WTC11 (cell line): ENCODE results near the gene DCLK1. TPM values are rescaled to one million over a fixed set of nuclear protein-coding genes. Genes with fewer than 3 reads are reported as not detected.

ENCODE experiments used
- ATAC-seq: fragments of 200-7000 bp; cut with Tn5 transposase; 2 replicates; pipeline ENCODE4 v1.10.0; 2021; ENCODE audit warnings: mild to moderate bottlenecking, moderate library complexity
- CTCF ChIA-PET: fragments of 300-600 bp; sonication (Branson Sonifier 250); formaldehyde crosslinking; loops from one replicate; lab custom pipeline; 2021; ENCODE audit warnings: antibody characterized with exemption; lab: Charles Lee
- POLR2A ChIA-PET: fragments of 350-600 bp; sonication (Branson Sonifier 250); formaldehyde crosslinking; loops from one replicate; lab custom pipeline; 2021; ENCODE audit warnings: antibody characterized with exemption; lab: Charles Lee
- DNase-seq: peaks from one replicate; pipeline ENCODE4 v3.0.0; 2021; ENCODE audit warnings: low spot score
- H3K27ac Mint-ChIP-seq: 2 replicates; pipeline ENCODE4 v1.8.0; 2021; ENCODE audit warnings: mixed read lengths
- H3K27me3 Mint-ChIP-seq: 2 replicates; pipeline ENCODE4 v1.8.0; 2021; ENCODE audit warnings: low read depth, mild to moderate bottlenecking, moderate library complexity, mixed read lengths
- H3K36me3 Mint-ChIP-seq: 2 replicates; pipeline ENCODE4 v1.8.0; 2021; ENCODE audit warnings: mixed read lengths
- H3K4me1 Mint-ChIP-seq: 2 replicates; pipeline ENCODE4 v1.8.0; 2022; ENCODE audit warnings: mixed read lengths
- H3K4me3 Mint-ChIP-seq: 2 replicates; pipeline ENCODE4 v1.8.0; 2021; ENCODE audit warnings: mild to moderate bottlenecking, moderate library complexity, mixed read lengths
- H3K9me3 Mint-ChIP-seq: 2 replicates; pipeline ENCODE4 v1.8.0; 2021; ENCODE audit warnings: mixed read lengths
- ATF1 ChIP-seq: sonication (generic); formaldehyde crosslinking; IDR thresholded peaks from 2 replicates; pipeline ENCODE4 v1.8.1; 2023; ENCODE audit warnings: mild to moderate bottlenecking, moderate library complexity, missing genetic modification reagents
- CREB1 ChIP-seq: sonication (generic); formaldehyde crosslinking; IDR thresholded peaks from 2 replicates; pipeline ENCODE4 v1.8.0; 2023; ENCODE audit warnings: mild to moderate bottlenecking, missing genetic modification reagents
- E2F5 ChIP-seq: sonication (generic); formaldehyde crosslinking; IDR thresholded peaks from 2 replicates; pipeline ENCODE4 v1.8.1; 2022; ENCODE audit warnings: mild to moderate bottlenecking, moderate library complexity, missing genetic modification reagents
- ELF4 ChIP-seq: sonication (generic); formaldehyde crosslinking; IDR thresholded peaks from 2 replicates; pipeline ENCODE4 v1.8.1; 2022; ENCODE audit warnings: low read depth, mild to moderate bottlenecking, moderate library complexity, missing genetic modification reagents
- FOXK1 ChIP-seq: sonication (generic); formaldehyde crosslinking; IDR thresholded peaks from 2 replicates; pipeline ENCODE4 v1.8.0; 2022; ENCODE audit warnings: mild to moderate bottlenecking, moderate library complexity, missing genetic modification reagents
- GTF2I ChIP-seq: fragments of 250-450 bp; sonication (Bioruptor Pico); conservative IDR thresholded peaks from 2 replicates; pipeline ENCODE4 v1.4.0; 2021; ENCODE audit warnings: mild to moderate bottlenecking
- MYBL2 ChIP-seq: sonication (generic); formaldehyde crosslinking; IDR thresholded peaks from 2 replicates; pipeline ENCODE4 v1.8.1; 2023; ENCODE audit warnings: mild to moderate bottlenecking, moderate library complexity, missing genetic modification reagents
- NFYB ChIP-seq: sonication (generic); formaldehyde crosslinking; conservative IDR thresholded peaks from 2 replicates; pipeline ENCODE4 v1.8.0; 2022; ENCODE audit warnings: low read depth, missing genetic modification reagents
- STAT6 ChIP-seq: sonication (generic); formaldehyde crosslinking; conservative IDR thresholded peaks from 2 replicates; pipeline ENCODE4 v1.8.1; 2023; ENCODE audit warnings: mild to moderate bottlenecking, low read depth, missing genetic modification reagents, moderate library complexity
- TEAD4 ChIP-seq: sonication (generic); formaldehyde crosslinking; IDR thresholded peaks from 2 replicates; pipeline ENCODE4 v1.8.0; 2022; ENCODE audit warnings: mild to moderate bottlenecking, missing genetic modification reagents
- ZNF317 ChIP-seq: sonication (generic); formaldehyde crosslinking; IDR thresholded peaks from 2 replicates; pipeline ENCODE4 v1.8.1; 2023; ENCODE audit warnings: low read depth, mild to moderate bottlenecking, moderate library complexity, missing genetic modification reagents, borderline replicate concordance
- ZNF423 ChIP-seq: fragments of 250-450 bp; sonication (Bioruptor Pico); IDR thresholded peaks from 2 replicates; pipeline ENCODE4 v2.1.2; 2022; ENCODE audit warnings: mild to moderate bottlenecking, moderate library complexity
- total RNA-seq: library from RNA; stranded (reverse); gene quantifications from 3 replicates; pipeline ENCODE4 v1.2.3, GENCODE V29; 2021
- TF ChIP-seq, protein P1 (sequence below): sonication (generic); formaldehyde crosslinking; IDR thresholded peaks from 2 replicates; pipeline ENCODE4 v1.8.1; 2023; ENCODE audit warnings: mild to moderate bottlenecking, moderate library complexity, missing genetic modification reagents
- TF ChIP-seq, protein P2 (sequence below): sonication (generic); formaldehyde crosslinking; IDR thresholded peaks from 2 replicates; pipeline ENCODE4 v1.8.1; 2023; ENCODE audit warnings: mild to moderate bottlenecking, missing genetic modification reagents, moderate library complexity
- TF ChIP-seq, protein P3 (sequence below): sonication (generic); formaldehyde crosslinking; IDR thresholded peaks from 2 replicates; pipeline ENCODE4 v1.8.0; 2022; ENCODE audit warnings: missing genetic modification reagents
- TF ChIP-seq, protein P4 (sequence below): sonication (generic); formaldehyde crosslinking; IDR thresholded peaks from 2 replicates; pipeline ENCODE4 v1.8.0; 2022; ENCODE audit warnings: mild to moderate bottlenecking, missing genetic modification reagents

The DCLK1 gene
- total RNA-seq, 1 experiment from 2014 or later = 18.5 TPM

GRCh38 chr13:36067746-36068381 is 63.3 kb downstream of the DCLK1 start:
- H3K36me3 Mint-ChIP-seq = peaks cover 4% of the 10 kb centered on the region
- H3K27me3 Mint-ChIP-seq = no peaks in the 10 kb centered on the region
- peaks cover 28% of the 10 kb centered on the region for H3K4me1 Mint-ChIP-seq
- peak; percentile 58 for ATAC-seq
- no peak for TF ChIP-seq NFYB (CRISPR knock-in tag)
- TF ChIP-seq, protein P1, sequence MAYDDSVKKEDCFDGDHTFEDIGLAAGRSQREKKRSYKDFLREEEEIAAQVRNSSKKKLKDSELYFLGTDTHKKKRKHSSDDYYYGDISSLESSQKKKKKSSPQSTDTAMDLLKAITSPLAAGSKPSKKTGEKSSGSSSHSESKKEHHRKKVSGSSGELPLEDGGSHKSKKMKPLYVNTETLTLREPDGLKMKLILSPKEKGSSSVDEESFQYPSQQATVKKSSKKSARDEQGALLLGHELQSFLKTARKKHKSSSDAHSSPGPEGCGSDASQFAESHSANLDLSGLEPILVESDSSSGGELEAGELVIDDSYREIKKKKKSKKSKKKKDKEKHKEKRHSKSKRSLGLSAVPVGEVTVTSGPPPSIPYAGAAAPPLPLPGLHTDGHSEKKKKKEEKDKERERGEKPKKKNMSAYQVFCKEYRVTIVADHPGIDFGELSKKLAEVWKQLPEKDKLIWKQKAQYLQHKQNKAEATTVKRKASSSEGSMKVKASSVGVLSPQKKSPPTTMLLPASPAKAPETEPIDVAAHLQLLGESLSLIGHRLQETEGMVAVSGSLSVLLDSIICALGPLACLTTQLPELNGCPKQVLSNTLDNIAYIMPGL = no peak
- TF ChIP-seq ZNF423 (CRISPR knock-in tag) = peak; percentile 50; the same call in 1 of the 2 replicates
- no peak for TF ChIP-seq MYBL2
- TF ChIP-seq, all 79 proteins: peak for 1
- DNase-seq = no peak
- ChIA-PET POLR2A (no interaction called here), CTCF (interaction anchor here (1.4 kb wide), 1 partner anchor 18 kb away, joined by 5 read pairs; no protein-coding TSS in a partner anchor)
- Mint-ChIP-seq H3K9me3 (peaks cover 5% of the 10 kb centered on the region), H3K4me3 (no peak overlapping the region), H3K27ac (peak overlapping the region; percentile 86)

GRCh38 chr13:36062249-36062648 is 68.9 kb downstream of the DCLK1 start:
- DNase-seq = no peak
- POLR2A ChIA-PET = no interaction called here
- Mint-ChIP-seq H3K4me1 (peaks cover 13% of the 10 kb centered on the region), H3K36me3 (peaks cover 4% of the 10 kb centered on the region), H3K27me3 (no peaks in the 10 kb centered on the region), H3K27ac (no peak overlapping the region), H3K9me3 (peaks cover 5% of the 10 kb centered on the region), H3K4me3 (no peak overlapping the region)
- no peak for ATAC-seq
- CTCF ChIA-PET = no interaction called here
- TF ChIP-seq, protein P2, sequence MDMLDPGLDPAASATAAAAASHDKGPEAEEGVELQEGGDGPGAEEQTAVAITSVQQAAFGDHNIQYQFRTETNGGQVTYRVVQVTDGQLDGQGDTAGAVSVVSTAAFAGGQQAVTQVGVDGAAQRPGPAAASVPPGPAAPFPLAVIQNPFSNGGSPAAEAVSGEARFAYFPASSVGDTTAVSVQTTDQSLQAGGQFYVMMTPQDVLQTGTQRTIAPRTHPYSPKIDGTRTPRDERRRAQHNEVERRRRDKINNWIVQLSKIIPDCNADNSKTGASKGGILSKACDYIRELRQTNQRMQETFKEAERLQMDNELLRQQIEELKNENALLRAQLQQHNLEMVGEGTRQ (CRISPR knock-in tag) = no peak
- no peak for TF ChIP-seq E2F5 (CRISPR knock-in tag)
- no peak for TF ChIP-seq STAT6
- TF ChIP-seq, protein P3, sequence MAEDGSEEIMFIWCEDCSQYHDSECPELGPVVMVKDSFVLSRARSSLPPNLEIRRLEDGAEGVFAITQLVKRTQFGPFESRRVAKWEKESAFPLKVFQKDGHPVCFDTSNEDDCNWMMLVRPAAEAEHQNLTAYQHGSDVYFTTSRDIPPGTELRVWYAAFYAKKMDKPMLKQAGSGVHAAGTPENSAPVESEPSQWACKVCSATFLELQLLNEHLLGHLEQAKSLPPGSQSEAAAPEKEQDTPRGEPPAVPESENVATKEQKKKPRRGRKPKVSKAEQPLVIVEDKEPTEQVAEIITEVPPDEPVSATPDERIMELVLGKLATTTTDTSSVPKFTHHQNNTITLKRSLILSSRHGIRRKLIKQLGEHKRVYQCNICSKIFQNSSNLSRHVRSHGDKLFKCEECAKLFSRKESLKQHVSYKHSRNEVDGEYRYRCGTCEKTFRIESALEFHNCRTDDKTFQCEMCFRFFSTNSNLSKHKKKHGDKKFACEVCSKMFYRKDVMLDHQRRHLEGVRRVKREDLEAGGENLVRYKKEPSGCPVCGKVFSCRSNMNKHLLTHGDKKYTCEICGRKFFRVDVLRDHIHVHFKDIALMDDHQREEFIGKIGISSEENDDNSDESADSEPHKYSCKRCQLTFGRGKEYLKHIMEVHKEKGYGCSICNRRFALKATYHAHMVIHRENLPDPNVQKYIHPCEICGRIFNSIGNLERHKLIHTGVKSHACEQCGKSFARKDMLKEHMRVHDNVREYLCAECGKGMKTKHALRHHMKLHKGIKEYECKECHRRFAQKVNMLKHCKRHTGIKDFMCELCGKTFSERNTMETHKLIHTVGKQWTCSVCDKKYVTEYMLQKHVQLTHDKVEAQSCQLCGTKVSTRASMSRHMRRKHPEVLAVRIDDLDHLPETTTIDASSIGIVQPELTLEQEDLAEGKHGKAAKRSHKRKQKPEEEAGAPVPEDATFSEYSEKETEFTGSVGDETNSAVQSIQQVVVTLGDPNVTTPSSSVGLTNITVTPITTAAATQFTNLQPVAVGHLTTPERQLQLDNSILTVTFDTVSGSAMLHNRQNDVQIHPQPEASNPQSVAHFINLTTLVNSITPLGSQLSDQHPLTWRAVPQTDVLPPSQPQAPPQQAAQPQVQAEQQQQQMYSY (CRISPR knock-in tag) = no peak
- no peak for TF ChIP-seq FOXK1 (CRISPR knock-in tag)
- no peak for TF ChIP-seq ZNF317 (CRISPR knock-in tag)
- TF ChIP-seq GTF2I (CRISPR knock-in tag) = no peak
- no peak for TF ChIP-seq ATF1 (CRISPR knock-in tag)
- no peak for TF ChIP-seq CREB1 (CRISPR knock-in tag)
- no peak for TF ChIP-seq ZNF423 (CRISPR knock-in tag)
- no peak for TF ChIP-seq ELF4 (CRISPR knock-in tag)
- TF ChIP-seq, protein P4, sequence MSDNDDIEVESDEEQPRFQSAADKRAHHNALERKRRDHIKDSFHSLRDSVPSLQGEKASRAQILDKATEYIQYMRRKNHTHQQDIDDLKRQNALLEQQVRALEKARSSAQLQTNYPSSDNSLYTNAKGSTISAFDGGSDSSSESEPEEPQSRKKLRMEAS = no peak
- TF ChIP-seq TEAD4 (CRISPR knock-in tag) = no peak
